HepG2 (cell line): ENCODE results near the gene MAML1. TPM values are rescaled to one million over a fixed set of nuclear protein-coding genes. Genes with fewer than 3 reads are reported as not detected.

ENCODE experiments used
- ADNP ChIP-seq: sonication (generic); formaldehyde crosslinking; IDR thresholded peaks from 2 replicates; pipeline ENCODE4 v1.4.0; 2020; ENCODE audit warnings: missing genetic modification reagents
- ARID2 ChIP-seq: sonication (generic); formaldehyde crosslinking; IDR thresholded peaks from 2 replicates; pipeline ENCODE4 v1.8.1; 2022; ENCODE audit warnings: mild to moderate bottlenecking, missing genetic modification reagents, borderline replicate concordance
- ARID4A ChIP-seq: sonication (generic); formaldehyde crosslinking; IDR thresholded peaks from 2 replicates; pipeline ENCODE4 v1.5.0; 2020; ENCODE audit warnings: mild to moderate bottlenecking, missing genetic modification reagents, borderline replicate concordance
- BCL6 ChIP-seq: IDR thresholded peaks from 2 replicates; pipeline ENCODE4 v1.6.1; 2016; ENCODE audit warnings: missing genetic modification reagents, missing compliant biosample characterization
- CEBPB ChIP-seq: IDR thresholded peaks from 2 replicates; pipeline ENCODE4 v1.6.1; 2011; ENCODE audit warnings: low read depth, low read length, improper control_type of control experiment, borderline replicate concordance
- CSRNP1 ChIP-seq: sonication (generic); formaldehyde crosslinking; IDR thresholded peaks from 2 replicates; pipeline ENCODE4 v1.8.1; 2023; ENCODE audit warnings: mild to moderate bottlenecking, missing genetic modification reagents
- ELF1 ChIP-seq: sonication (generic); formaldehyde crosslinking; IDR thresholded peaks from 2 replicates; pipeline ENCODE4 v1.4.0; 2020; ENCODE audit warnings: missing genetic modification reagents
- ESRRA ChIP-seq: sonication (generic); formaldehyde crosslinking; IDR thresholded peaks from 2 replicates; pipeline ENCODE4 v1.5.1; 2020; ENCODE audit warnings: mild to moderate bottlenecking, low read depth, missing genetic modification reagents
- HDAC2 ChIP-seq: sonication (generic); formaldehyde crosslinking; IDR thresholded peaks from 2 replicates; pipeline ENCODE4 v1.4.0; 2020; ENCODE audit warnings: missing genetic modification reagents
- KAT7 ChIP-seq: IDR thresholded peaks from 2 replicates; pipeline ENCODE4 v1.6.1; 2018; ENCODE audit warnings: borderline replicate concordance, missing compliant biosample characterization
- KLF16 ChIP-seq, 2 experiments: sonication (generic) in 1 of 2; formaldehyde crosslinking in 1 of 2; IDR thresholded peaks; 2 replicates each; pipeline versions ENCODE4 v1.6.1 to v1.8.0; 2016 to 2023; ENCODE audit warnings: missing genetic modification reagents in 2 of 2, missing compliant biosample characterization in 1 of 2
- MTF1 ChIP-seq: sonication (generic); formaldehyde crosslinking; IDR thresholded peaks from 2 replicates; pipeline ENCODE4 v1.5.0; 2020; ENCODE audit warnings: missing genetic modification reagents
- POLR2AphosphoS2 ChIP-seq: IDR thresholded peaks from 2 replicates; pipeline ENCODE4 v1.6.1; 2011; ENCODE audit warnings: low read depth, low read length, improper control_type of control experiment
- PPARG ChIP-seq: conservative IDR thresholded peaks from 2 replicates; pipeline ENCODE4 v1.6.1; 2016; ENCODE audit warnings: missing biosample characterization, missing genetic modification reagents
- RARG ChIP-seq: sonication (generic); formaldehyde crosslinking; IDR thresholded peaks from 2 replicates; pipeline ENCODE4 v1.4.0; 2020; ENCODE audit warnings: low read depth, mild to moderate bottlenecking, missing genetic modification reagents
- RNF2 ChIP-seq: fragments of 450-650 bp; conservative IDR thresholded peaks from 2 replicates; pipeline ENCODE4 v1.6.1; 2016; ENCODE audit warnings: low read depth
- SALL1 ChIP-seq: sonication (generic); formaldehyde crosslinking; IDR thresholded peaks from 2 replicates; pipeline ENCODE4 v1.8.0; 2022; ENCODE audit warnings: mild to moderate bottlenecking, missing genetic modification reagents
- SAP130 ChIP-seq: IDR thresholded peaks from 2 replicates; pipeline ENCODE4 v1.6.1; 2016; ENCODE audit warnings: low read depth
- ZBTB7A ChIP-seq: sonication (generic); formaldehyde crosslinking; IDR thresholded peaks from 2 replicates; pipeline ENCODE4 v1.8.0; 2022; ENCODE audit warnings: mild to moderate bottlenecking, missing genetic modification reagents
- ZMAT3 ChIP-seq: sonication (generic); formaldehyde crosslinking; conservative IDR thresholded peaks from 2 replicates; pipeline ENCODE4 v1.7.0; 2021; ENCODE audit warnings: missing genetic modification reagents
- ZNF281 ChIP-seq: sonication (generic); formaldehyde crosslinking; IDR thresholded peaks from 2 replicates; pipeline ENCODE4 v1.4.0; 2020; ENCODE audit warnings: missing genetic modification reagents, borderline replicate concordance
- ZNF34 ChIP-seq: sonication (generic); formaldehyde crosslinking; IDR thresholded peaks from 2 replicates; pipeline ENCODE4 v1.4.0; 2020; ENCODE audit warnings: mild to moderate bottlenecking, missing genetic modification reagents, borderline replicate concordance
- ZNF576 ChIP-seq: sonication (generic); formaldehyde crosslinking; IDR thresholded peaks from 2 replicates; pipeline ENCODE4 v1.4.0; 2020; ENCODE audit warnings: mild to moderate bottlenecking, missing genetic modification reagents
- polyA plus RNA-seq, 8 experiments: library from polyadenylated mRNA; depleted of rRNA in 3 of 8; stranded (reverse) in 7 of 8; unstranded in 1 of 8; fragments of >200 nt; fragmentation: Illumina TruSeq in 4 of 8; extraction: Trizol in 4 of 8; gene quantifications; 2 replicates each; pipeline versions ENCODE4 v1.2.1 to v1.2.3, GENCODE V29; 2011 to 2016; ENCODE audit warnings: low read depth in 4 of 8, missing spikeins in 1 of 8, mixed read lengths in 1 of 8; ENCODE audit not compliant: insufficient read depth in 1 of 8
- total RNA-seq, 5 experiments: library from RNA; depleted of rRNA; stranded (reverse); fragments of >200 nt; fragmentation: Illumina TruSeq; extraction: Trizol; gene quantifications; 2 replicates each; pipeline ENCODE4 v1.2.3, GENCODE V29; 2016; ENCODE audit warnings: low read depth in 1 of 5

The MAML1 gene
- total and polyA plus RNA-seq, 2 of the 13 experiments (the other 11 are each of a cell fraction or from before 2014, with no cell fraction given): 10.0 to 10.8 TPM

- TF ChIP-seq PPARG (CRISPR knock-in tag): no peak
- no peak for TF ChIP-seq KAT7 (CRISPR knock-in tag)
- peak; percentile 90 for TF ChIP-seq CEBPB
- TF ChIP-seq RARG (CRISPR knock-in tag): no peak
- TF ChIP-seq ZMAT3 (CRISPR knock-in tag): no peak
- no peak for TF ChIP-seq MTF1 (CRISPR knock-in tag)
- TF ChIP-seq ELF1: no peak
- no peak for TF ChIP-seq POLR2AphosphoS2
- TF ChIP-seq CSRNP1: no peak
- TF ChIP-seq SALL1 (CRISPR knock-in tag): peak; percentile 27; the same call in 1 of the 2 replicates
- TF ChIP-seq RNF2: no peak
- no peak for TF ChIP-seq ZBTB7A (CRISPR knock-in tag)
- TF ChIP-seq ZNF281: peak; percentile 33; the same call in 1 of the 2 replicates
- TF ChIP-seq SAP130 (CRISPR knock-in tag): peak; percentile 72; the same call in 1 of the 2 replicates
- no peak for TF ChIP-seq BCL6 (CRISPR knock-in tag)
- TF ChIP-seq ZNF576 (CRISPR knock-in tag): no peak
- no peak for TF ChIP-seq ARID2 (CRISPR knock-in tag)
- TF ChIP-seq ADNP (CRISPR knock-in tag): no peak
- TF ChIP-seq KLF16 (CRISPR knock-in tag; IDR thresholded peaks at IDR 0.05): 0 out of 4 replicates have a peak, but pooled peaks of 1 of the 2 experiments have one; percentile 27
- 0 out of 2 replicates have a peak, but pooled peaks have one; percentile 27 for TF ChIP-seq HDAC2
- no peak for TF ChIP-seq ZNF34 (CRISPR knock-in tag)
- TF ChIP-seq ESRRA: 0 out of 2 replicates have a peak, but pooled peaks have one; percentile 8
- TF ChIP-seq ARID4A (CRISPR knock-in tag): peak; percentile 47; the same call in 1 of the 2 replicates
Measured at GRCh38 chr5:179700401-179700918, 32.2 kb upstream of the MAML1 start (continued).
